ENCODE measurements around the gene PLXNC1.
A peak's percentile ranks its signal among the peaks of the same experiment; 100 is the strongest.

The PLXNC1 gene

DNA sequence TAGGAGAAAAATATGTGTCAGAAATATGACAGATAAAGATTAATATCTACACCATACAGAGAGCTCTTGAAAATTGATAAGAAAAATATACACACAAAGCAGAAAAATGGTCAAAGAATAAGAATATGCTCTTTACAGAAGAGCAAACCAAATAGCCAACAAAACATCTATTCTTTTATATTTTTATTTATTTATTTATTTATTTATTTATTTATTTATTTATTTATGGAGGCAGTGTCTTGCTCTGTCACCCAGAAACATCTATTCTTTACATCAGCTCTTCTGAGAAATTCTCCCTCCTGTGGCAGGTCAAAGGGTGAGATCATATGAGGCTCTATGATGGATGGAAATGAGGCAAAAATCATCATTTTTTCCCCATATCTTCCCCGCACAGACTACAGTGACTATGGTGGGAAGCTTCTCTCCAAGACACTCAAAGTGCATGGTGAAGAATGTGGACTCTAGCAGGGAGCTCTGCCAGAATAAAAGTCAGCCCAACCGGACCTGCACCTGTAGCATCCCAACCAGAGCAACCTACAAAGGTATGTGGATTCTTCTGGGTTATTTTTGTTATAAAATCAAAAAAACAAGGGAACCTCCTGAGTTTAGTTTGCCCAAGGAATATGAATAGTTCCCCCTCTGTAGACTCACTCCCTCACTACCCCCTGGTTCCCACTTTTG lies 71.4 kb downstream of the PLXNC1 start (continued):
- TF ChIP-seq REST (tag by site-specific recombination; IDR thresholded peaks at IDR 0.05) (no peak), ZBTB6 (tag by site-specific recombination; IDR thresholded peaks at IDR 0.05) (no peak), ZNF692 (tag by site-specific recombination; IDR thresholded peaks at IDR 0.05) (no peak), ZBTB21 (tag by site-specific recombination; IDR thresholded peaks at IDR 0.05) (no peak), ZFHX2 (tag by site-specific recombination; conservative IDR thresholded peaks at IDR 0.05) (no peak), ZFP3 (tag by site-specific recombination; IDR thresholded peaks at IDR 0.05; ENCODE audit: low read depth) (no peak), ZNF404 (tag by site-specific recombination; IDR thresholded peaks at IDR 0.05) (no peak), ZFP69B (tag by site-specific recombination; IDR thresholded peaks at IDR 0.05) (no peak), ZNF354C (tag by site-specific recombination; IDR thresholded peaks at IDR 0.05; ENCODE audit: borderline replicate concordance, low read depth) (no peak), ZNF175 (tag by site-specific recombination; IDR thresholded peaks at IDR 0.05) (no peak), ZNF394 (tag by site-specific recombination; IDR thresholded peaks at IDR 0.05; ENCODE audit: borderline replicate concordance) (peak; percentile 63; the same call in 1 of the 2 replicates), ZNF221 (tag by site-specific recombination; IDR thresholded peaks at IDR 0.05; ENCODE audit: borderline replicate concordance) (no peak), ZEB2 (tag by site-specific recombination; IDR thresholded peaks at IDR 0.05) (no peak), ZNF426 (tag by site-specific recombination; IDR thresholded peaks at IDR 0.05) (peak; percentile 54), ZNF140 (tag by site-specific recombination; IDR thresholded peaks at IDR 0.05) (0 out of 2 replicates have a peak, but pooled peaks have one; percentile 29), ZNF596 (tag by site-specific recombination; IDR thresholded peaks at IDR 0.05) (no peak), KLF1 (tag by site-specific recombination; IDR thresholded peaks at IDR 0.05) (no peak), ZBTB8A (tag by site-specific recombination; IDR thresholded peaks at IDR 0.05) (peak; percentile 37; the same call in 1 of the 2 replicates)
- TF ChIP-seq, protein P1, sequence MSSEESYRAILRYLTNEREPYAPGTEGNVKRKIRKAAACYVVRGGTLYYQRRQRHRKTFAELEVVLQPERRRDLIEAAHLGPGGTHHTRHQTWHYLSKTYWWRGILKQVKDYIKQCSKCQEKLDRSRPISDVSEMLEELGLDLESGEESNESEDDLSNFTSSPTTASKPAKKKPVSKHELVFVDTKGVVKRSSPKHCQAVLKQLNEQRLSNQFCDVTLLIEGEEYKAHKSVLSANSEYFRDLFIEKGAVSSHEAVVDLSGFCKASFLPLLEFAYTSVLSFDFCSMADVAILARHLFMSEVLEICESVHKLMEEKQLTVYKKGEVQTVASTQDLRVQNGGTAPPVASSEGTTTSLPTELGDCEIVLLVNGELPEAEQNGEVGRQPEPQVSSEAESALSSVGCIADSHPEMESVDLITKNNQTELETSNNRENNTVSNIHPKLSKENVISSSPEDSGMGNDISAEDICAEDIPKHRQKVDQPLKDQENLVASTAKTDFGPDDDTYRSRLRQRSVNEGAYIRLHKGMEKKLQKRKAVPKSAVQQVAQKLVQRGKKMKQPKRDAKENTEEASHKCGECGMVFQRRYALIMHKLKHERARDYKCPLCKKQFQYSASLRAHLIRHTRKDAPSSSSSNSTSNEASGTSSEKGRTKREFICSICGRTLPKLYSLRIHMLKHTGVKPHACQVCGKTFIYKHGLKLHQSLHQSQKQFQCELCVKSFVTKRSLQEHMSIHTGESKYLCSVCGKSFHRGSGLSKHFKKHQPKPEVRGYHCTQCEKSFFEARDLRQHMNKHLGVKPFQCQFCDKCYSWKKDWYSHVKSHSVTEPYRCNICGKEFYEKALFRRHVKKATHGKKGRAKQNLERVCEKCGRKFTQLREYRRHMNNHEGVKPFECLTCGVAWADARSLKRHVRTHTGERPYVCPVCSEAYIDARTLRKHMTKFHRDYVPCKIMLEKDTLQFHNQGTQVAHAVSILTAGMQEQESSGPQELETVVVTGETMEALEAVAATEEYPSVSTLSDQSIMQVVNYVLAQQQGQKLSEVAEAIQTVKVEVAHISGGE (tag by site-specific recombination; conservative IDR thresholded peaks at IDR 0.05; ENCODE audit: low read depth): peak; percentile 43; the same call in 1 of the 2 replicates
- TF ChIP-seq, protein P2, sequence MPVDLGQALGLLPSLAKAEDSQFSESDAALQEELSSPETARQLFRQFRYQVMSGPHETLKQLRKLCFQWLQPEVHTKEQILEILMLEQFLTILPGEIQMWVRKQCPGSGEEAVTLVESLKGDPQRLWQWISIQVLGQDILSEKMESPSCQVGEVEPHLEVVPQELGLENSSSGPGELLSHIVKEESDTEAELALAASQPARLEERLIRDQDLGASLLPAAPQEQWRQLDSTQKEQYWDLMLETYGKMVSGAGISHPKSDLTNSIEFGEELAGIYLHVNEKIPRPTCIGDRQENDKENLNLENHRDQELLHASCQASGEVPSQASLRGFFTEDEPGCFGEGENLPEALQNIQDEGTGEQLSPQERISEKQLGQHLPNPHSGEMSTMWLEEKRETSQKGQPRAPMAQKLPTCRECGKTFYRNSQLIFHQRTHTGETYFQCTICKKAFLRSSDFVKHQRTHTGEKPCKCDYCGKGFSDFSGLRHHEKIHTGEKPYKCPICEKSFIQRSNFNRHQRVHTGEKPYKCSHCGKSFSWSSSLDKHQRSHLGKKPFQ (tag by site-specific recombination; IDR thresholded peaks at IDR 0.05): no peak

Measured in HEK293 (cell line).